HG03432 (cell line): ENCODE measurements around the gene PRDM9.
"Not testable (repeated sequence)": the region's sequence is repeated elsewhere in the genome, so short reads cannot be mapped to it uniquely, and the experiment has no call there.

Source experiments
- ATAC-seq: cut with Tn5 transposase; IDR thresholded peaks from one replicate; pipeline ENCODE4 v1.9.1; 2021; ENCODE audit warnings: mild to moderate bottlenecking, moderate library complexity; ENCODE audit not compliant: unreplicated experiment

Gene PRDM9

GRCh38 chr5:23526616-23527015 is 19.2 kb downstream of the PRDM9 start:
- ATAC-seq = not testable (repeated sequence)

GRCh38 chr5:23527216-23527920 is 20.0 kb downstream of the PRDM9 start:
- ATAC-seq = not testable (repeated sequence)

- ATAC-seq = no peak
These were observed 21.3 kb downstream of the PRDM9 start for GRCh38 chr5:23528677-23529076.

- ATAC-seq = no peak
These were observed 23.2 kb downstream of the PRDM9 start for GRCh38 chr5:23530571-23530970.

- no peak for ATAC-seq
These were observed 63.6 kb downstream of the PRDM9 start for GRCh38 chr5:23571059-23571458.
